Right atrium auricular region (tissue), 2 donors: ENCODE results near the gene OASL. TPM values are rescaled to one million over a fixed set of nuclear protein-coding genes. Genes with fewer than 3 reads are reported as not detected.

Source experiments
- total RNA-seq, 2 donors: library from RNA; depleted of rRNA; stranded (reverse); fragments of >200 nt; gene quantifications; one replicate each; pipeline ENCODE4 v1.1.0, GENCODE V29; 2016

The OASL gene
- total RNA-seq, 2 donors from 2014 or later: 0.70 TPM; not detected in 1

Other genes with a start within 250 kb of the OASL start
- 10 to 100 TPM; 13.8 to 16.5 TPM for gene SPPL3, start 134.9 kb downstream of the OASL start, total RNA-seq
- gene HNF1A, start 60.7 kb downstream of the OASL start, total RNA-seq: not detected
- gene C12orf43, start 22.8 kb downstream of the OASL start, total RNA-seq: 10 to 100 TPM in 1 of 2 donors, 1 to 10 TPM in 1; 8.8 to 12.1 TPM
- 1 to 10 TPM; 1.3 to 1.9 TPM for gene P2RX7, start 93.6 kb upstream of the OASL start, total RNA-seq
- 10 to 100 TPM; 21.8 to 21.9 TPM for gene P2RX4, start 170.9 kb upstream of the OASL start, total RNA-seq